Measurements from ENCODE around the gene SGPL1. TPM values are rescaled to one million over a fixed set of nuclear protein-coding genes. Genes with fewer than 3 reads are reported as not detected.

The SGPL1 gene
- total and polyA plus RNA-seq, 8 donors, result 47.5 to 60.6 (median 53.7) TPM

DNA sequence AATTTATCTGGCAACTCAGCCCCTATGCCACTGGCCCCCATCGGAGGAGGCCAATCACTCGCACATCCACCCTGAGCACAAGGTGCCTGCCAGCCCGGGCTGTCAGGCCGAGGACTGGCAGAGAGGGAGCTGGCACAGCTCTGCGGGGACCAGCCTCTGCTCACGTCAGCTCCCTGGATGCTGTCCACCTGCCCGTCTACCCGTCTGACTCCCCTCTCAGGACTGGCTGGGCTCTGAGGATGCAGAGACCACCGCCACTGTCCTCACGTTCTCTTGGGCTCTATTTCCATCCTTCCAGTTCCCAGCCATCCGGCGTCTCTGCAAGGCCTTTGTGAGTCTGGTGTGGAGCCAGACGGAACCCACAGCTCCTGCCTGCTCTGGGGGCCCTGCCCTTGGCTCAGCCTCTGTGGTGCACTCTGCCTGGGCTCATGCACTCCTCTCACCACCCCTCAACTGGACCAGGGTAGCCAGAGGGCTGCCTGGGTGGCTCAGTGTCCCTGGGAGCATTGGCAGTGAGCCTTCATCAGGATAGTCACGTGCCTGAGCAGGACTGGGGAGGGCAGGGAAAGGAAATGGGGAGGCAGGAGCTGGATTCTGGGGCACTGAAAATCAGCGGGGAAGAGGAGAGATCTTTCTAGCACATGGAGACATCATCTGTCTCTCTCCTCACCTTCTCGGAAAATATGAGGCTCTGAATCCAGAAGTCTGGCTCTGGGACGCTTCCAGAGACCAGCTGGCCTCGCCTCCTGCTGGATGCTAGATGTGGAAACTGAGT, 110.7 kb downstream of the SGPL1 start:
- Histone ChIP-seq H3K27me3 (no peaks in the 10 kb centered on the region), H3K27ac (no peak overlapping the region), H3K4me1 (no peaks in the 10 kb centered on the region), H3K9me3 (no peaks in the 10 kb centered on the region), H3K36me3 (no peaks in the 10 kb centered on the region), H3K4me3 (no peak overlapping the region)
- DNase-seq (peak in 1 of 4 donors; percentile 41), ATAC-seq (no peak)
- intact Hi-C loops (cut with DNase I), result loop anchor here in 1 of 2 donors (10.0 kb wide), 1 partner anchor 358 kb away; no protein-coding TSS in a partner anchor
- TF ChIP-seq, protein P1, sequence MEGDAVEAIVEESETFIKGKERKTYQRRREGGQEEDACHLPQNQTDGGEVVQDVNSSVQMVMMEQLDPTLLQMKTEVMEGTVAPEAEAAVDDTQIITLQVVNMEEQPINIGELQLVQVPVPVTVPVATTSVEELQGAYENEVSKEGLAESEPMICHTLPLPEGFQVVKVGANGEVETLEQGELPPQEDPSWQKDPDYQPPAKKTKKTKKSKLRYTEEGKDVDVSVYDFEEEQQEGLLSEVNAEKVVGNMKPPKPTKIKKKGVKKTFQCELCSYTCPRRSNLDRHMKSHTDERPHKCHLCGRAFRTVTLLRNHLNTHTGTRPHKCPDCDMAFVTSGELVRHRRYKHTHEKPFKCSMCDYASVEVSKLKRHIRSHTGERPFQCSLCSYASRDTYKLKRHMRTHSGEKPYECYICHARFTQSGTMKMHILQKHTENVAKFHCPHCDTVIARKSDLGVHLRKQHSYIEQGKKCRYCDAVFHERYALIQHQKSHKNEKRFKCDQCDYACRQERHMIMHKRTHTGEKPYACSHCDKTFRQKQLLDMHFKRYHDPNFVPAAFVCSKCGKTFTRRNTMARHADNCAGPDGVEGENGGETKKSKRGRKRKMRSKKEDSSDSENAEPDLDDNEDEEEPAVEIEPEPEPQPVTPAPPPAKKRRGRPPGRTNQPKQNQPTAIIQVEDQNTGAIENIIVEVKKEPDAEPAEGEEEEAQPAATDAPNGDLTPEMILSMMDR (IDR thresholded peaks at IDR 0.05), result no peak

DNA sequence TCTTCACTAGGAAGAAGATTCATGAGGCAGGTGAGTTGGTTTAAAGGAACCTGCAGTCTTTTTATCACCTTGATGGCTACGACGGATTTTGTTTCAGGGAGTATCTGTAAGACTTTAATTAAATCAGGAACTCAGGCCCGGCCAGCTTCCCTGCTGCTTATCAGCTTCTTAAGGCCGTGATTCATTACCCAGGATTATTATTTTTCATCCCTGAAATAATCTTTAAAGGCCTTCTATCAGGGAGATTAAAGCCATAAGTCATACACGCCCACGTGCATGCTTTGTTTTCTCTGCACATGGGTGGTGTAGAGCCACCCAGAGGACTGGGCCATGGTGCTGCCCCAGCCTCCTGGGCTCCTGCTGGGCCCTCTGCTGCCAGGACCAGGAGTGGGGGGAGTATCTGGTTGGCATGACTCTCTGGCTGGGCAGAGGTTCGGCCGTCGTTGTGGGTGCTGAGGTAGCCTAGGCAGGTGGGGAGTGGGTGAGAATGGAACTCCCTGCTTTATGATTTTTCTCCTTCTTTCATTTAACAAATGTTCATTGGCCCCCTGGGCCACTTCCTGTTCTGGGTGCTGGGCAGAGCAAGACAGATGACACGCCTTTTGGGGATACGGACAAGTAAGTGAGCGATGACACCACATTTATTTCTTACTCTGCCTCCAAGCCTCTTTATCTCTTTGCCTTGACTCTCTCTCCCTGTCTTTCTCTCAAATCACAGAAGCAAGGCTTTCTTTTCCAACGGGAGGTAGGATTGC, 111.6 kb downstream of the SGPL1 start:
- TF ChIP-seq, protein P1 (IDR thresholded peaks at IDR 0.05), result no peak
- peak in 1 of 4 donors; percentile 39 for DNase-seq
- intact Hi-C loops (cut with DNase I), result loop anchor here in 1 of 2 donors (10.0 kb wide), 1 partner anchor 357 kb away; no protein-coding TSS in a partner anchor

DNA sequence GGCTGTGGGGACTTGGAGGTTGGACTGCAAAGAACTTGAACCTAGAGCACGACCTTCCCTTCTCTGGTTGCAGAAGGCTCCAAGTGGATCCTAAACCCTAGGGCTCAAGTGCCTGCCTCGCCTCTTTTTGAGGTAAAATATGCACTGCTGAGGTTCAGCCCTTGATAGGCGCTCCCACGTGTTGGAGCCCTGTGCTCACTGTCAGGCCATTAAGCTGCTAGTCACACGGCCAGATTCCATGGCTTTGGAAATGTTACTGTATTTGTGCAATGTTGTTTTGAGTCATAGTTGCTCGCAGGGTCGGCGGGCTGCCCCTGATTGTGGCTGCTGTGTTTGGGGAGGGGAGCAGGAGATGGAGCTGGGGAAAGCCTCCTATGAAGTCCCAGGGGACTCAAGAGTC, 112.4 kb downstream of the SGPL1 start:
- TF ChIP-seq, protein P1 (IDR thresholded peaks at IDR 0.05), result no peak
- H3K4me1 ChIP-seq, result no peaks in the 10 kb centered on the region
- peak in 1 of 4 donors; percentile 43 for DNase-seq
- no peak for ATAC-seq
- peaks cover 0 to 9% of the 10 kb centered on the region in 2 donors for H3K27me3 ChIP-seq
- H3K9me3 ChIP-seq, result no peaks in the 10 kb centered on the region
- no peak overlapping the region for H3K27ac ChIP-seq
- no peaks in the 10 kb centered on the region for H3K36me3 ChIP-seq
- no peak overlapping the region for H3K4me3 ChIP-seq
- intact Hi-C loops (cut with DNase I), result loop anchor here in 1 of 2 donors (10.0 kb wide), 1 partner anchor 357 kb away; no protein-coding TSS in a partner anchor

More for the DNA sequence above, 111.6 kb downstream of the SGPL1 start:
- ATAC-seq, result no peak
- H3K4me1 ChIP-seq, result no peaks in the 10 kb centered on the region
- H3K27ac ChIP-seq, result no peak overlapping the region
- H3K36me3 ChIP-seq, result no peaks in the 10 kb centered on the region
- peaks cover 0 to 3% of the 10 kb centered on the region in 2 donors for H3K27me3 ChIP-seq
- H3K4me3 ChIP-seq, result no peak overlapping the region
- H3K9me3 ChIP-seq, result no peaks in the 10 kb centered on the region

DNA sequence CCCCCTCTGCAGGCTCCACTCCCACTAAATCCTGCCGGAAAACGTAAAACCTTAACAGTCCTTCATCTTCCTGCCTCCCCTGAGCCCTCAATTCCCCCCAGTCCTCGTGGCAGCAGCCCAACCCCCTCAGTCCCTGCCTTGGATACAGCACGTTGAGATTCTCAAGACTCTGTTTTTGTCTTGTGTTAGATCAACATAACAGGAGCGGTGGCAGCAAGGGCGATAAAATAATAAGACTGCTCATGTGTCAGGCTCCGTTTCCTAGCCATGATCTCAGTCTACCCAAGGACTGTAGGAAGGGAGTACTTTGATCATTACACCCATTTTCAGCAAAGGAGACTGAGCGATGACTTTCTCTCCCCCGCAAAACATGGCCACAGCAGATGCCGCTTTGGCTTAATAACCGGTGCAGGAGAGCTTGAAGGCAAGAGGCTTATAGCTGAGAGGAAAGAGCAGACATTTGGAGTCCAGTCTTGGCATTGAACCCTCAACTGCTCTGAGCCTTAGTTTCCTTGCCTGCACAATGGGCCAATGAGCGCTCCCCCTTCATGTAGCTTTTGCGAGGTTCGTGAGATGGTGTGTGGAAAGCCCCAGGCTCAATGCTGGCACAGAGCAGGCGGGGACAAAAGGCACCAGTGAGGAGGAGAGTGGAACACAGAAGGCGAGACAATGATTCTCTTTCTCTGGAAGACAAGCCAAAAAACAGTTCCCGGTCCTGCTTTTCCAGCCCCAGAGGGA, 114.7 kb downstream of the SGPL1 start:
- TF ChIP-seq, protein P1 (IDR thresholded peaks at IDR 0.05), result no peak
- Histone ChIP-seq H3K27me3 (peaks cover 0 to 12% of the 10 kb centered on the region in 2 donors), H3K9me3 (no peaks in the 10 kb centered on the region), H3K36me3 (no peaks in the 10 kb centered on the region), H3K4me3 (no peak overlapping the region), H3K27ac (no peak overlapping the region), H3K4me1 (no peaks in the 10 kb centered on the region)
- DNase-seq (no peak), ATAC-seq (no peak)
- intact Hi-C loops (cut with DNase I), result loop anchor here in 1 of 2 donors (10.0 kb wide), 1 partner anchor 264 kb away; no protein-coding TSS in a partner anchor

Other genes starting within 250 kb of the SGPL1 start
- 10 to 100 TPM; 14.0 to 15.0 TPM for gene PRF1, start 213.2 kb upstream of the SGPL1 start, total RNA-seq
- gene PRF1, start 213.2 kb upstream of the SGPL1 start, polyA plus RNA-seq (ENCODE audit: insufficient read length in 6 of 6), result 1 to 10 TPM; 2.6 to 5.7 (median 3.3) TPM
- 1 to 10 TPM; 2.4 to 2.9 TPM for gene ADAMTS14, start 143.4 kb upstream of the SGPL1 start, total RNA-seq
- gene ADAMTS14, start 143.4 kb upstream of the SGPL1 start, polyA plus RNA-seq (ENCODE audit: insufficient read length in 6 of 6), result 10 to 100 TPM in 1 of 6 donors, 1 to 10 TPM in 5; 4.9 to 10.0 (median 7.1) TPM
- not detected for gene TBATA, start 30.6 kb upstream of the SGPL1 start, total RNA-seq
- not detected for gene TBATA, start 30.6 kb upstream of the SGPL1 start, polyA plus RNA-seq (ENCODE audit: insufficient read length in 6 of 6)
- 100 to 1,000 TPM in 1 of 2 donors, 10 to 100 TPM in 1; 91.6 to 112 TPM for gene PCBD1, start 72.6 kb downstream of the SGPL1 start, total RNA-seq
- 10 to 100 TPM; 72.6 to 83.8 (median 74.7) TPM for gene PCBD1, start 72.6 kb downstream of the SGPL1 start, polyA plus RNA-seq (ENCODE audit: insufficient read length in 6 of 6)